GDM1 (cell line): ENCODE results near the gene BZW2.
"Not testable (repeated sequence)": the region's sequence is repeated elsewhere in the genome, so short reads cannot be mapped to it uniquely, and the experiment has no call there.

Experiments used
- DNase-seq: peaks from one replicate; lab custom pipeline; 2025; lab: John Stamatoyannopoulos, UW

The BZW2 gene

DNA sequence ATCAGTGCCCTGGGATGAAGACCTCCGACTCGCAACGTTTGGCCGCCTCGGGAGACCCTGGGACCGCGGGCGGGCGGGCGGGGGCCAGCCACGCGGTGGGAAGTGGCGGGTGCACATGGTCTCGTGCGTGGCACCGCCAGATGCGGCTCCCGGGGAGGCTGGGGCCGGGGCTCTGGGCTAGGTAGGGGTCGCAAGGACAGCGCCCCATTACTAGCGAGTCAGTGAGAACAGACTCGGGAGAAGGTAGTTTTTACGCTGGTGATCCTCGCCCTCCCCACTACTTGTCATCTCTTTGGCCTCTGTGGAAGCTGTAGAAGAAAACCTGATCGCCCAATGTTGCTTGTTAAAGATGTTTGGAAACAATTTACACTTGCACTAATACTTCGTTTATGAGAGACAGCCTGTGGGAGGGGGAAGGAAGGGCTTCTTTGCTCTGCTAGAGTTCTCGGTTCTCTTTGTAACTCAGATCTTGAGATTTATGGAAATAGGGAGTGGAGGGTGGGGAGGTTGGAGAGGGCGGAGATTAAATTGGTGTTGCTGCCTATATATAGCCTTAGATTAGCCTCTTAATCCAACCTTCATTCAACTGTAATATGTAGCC, 591 bp downstream of the BZW2 start:
- no peak for DNase-seq

DNA sequence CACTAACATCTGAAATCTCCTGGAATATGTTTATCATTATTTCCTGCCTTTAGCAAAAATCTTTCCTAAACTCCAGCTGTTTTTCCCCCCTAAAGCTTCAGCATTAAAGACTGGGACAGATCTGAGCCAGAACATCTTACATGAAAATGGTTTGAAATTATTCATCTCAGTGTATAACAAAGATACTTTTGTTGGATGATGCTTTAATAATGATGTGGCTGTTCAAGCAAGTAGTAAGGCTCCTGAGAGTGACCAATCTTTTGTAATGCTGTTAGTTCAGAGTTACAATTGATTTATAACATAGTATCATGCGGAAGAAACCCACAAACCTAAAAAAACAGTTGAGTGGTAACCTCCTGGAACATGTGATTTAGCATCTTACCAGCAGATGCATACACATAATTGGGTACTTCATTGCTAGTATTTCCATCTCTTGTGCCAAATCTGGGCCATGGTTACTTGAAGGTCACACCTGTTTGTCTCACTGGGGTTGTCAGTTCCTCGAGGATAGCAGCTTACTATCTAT, 1.5 kb downstream of the BZW2 start:
- no peak for DNase-seq

DNA sequence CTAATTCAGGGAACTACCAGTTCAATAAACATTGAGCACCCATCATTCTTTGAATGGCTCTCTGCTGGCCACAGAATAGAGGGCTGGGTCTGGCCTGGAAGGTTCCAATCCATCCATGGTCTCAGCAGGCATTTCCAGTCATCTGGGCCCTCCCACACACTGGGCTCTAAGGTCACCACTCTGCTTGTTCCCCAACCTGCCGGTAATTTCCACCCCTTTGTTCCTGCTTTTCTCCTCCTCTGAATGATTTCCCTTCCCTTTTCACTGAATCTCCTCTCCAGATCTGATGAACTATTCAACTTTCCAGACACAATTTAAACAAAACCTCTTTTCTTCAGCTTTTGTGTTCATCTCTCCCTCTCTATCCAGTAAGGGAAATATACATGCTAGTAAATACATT, 2.6 kb downstream of the BZW2 start:
- DNase-seq: no peak

DNA sequence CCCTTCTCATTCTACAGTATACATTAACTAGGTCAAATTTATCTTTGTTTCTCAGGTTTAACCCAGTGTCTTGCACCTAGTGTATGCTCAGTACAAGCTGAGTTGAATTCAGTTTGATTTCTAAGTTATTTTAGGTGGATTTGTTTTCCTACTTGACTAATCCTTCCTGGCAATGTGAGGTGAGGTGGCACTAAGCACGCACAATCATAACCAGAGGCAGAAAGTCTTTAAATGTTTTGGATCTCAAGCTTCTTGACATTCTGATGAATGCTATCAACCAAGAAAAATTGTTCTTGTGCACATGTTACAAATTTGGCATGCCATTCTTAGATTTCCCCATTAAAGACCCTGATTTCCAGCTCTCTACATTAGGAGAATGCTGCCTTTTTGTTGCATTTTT, 3.2 kb downstream of the BZW2 start:
- DNase-seq: no peak

DNA sequence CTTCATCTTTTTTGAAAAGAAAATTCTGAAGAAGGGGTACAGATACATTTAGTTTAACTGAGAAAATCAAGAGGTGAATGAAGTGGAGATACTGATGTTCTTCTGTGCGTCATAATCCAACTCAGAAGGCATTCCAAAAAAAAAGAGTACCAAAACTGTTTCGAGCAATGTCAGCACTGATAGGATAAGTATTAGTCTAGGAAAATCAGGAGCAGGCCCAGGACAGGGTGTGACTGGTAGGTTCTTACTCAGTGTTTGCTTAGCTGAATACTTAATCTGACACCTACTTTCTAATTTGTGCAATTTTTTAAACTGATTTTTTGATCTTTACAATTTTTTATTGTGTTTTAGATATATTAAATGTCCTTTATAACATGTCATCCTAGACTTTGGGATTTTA, 4.3 kb downstream of the BZW2 start:
- DNase-seq: no peak

DNA sequence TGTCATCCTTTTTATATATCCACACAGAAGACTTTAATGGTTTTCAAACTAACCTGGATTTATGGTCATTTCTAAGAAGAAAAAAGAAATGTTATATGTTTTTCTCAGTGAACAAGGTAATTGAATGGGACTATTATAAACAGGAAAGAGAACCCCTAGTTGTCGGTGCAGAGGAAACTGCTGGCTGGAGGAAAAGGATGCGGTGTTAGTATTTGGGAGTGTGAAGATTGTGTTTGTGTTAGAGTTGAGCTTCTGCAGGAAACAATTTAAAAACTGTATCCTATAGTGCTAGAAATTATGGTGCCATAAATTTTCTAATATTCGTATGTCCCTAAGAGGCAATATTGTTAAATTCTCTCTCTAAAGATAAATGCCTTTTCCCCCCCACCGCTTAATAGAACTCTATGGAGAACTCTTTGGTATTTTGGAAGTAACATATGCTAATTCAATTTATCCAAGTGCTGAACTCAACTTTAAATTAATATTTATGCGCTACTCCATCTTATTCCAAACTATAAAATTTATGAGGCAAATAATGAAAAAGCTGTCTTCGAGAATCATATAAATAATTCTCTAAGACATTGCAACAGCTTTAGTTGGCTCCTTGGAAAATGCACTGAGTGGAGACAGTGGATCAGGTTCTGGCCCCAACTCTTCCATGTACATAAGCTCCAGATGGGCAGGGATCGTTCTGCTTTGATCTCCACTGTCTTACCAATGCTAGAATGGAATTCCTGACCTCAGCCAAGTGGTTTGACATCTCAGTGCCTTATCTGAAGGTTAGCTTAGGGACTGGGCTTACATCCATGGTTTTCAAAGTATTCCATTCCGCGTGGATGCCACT, 5.6 kb downstream of the BZW2 start:
- no peak for DNase-seq

DNA sequence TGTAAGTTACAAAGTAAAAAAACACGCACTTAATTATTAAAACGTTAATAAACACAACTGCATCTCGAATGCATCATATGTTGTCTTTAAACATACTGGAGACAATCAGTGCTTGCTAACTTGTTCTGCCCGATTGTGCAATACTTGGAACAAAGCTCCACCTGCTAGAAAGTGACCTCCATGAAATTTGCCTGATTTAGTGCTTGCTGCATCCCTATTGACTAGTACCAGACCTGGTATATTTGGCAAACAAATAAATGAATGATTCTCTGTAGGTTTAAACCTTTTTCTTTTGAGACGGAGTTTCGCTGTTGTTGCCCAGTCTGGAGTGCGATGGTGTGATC, 6.2 kb downstream of the BZW2 start:
- DNase-seq: no peak

DNA sequence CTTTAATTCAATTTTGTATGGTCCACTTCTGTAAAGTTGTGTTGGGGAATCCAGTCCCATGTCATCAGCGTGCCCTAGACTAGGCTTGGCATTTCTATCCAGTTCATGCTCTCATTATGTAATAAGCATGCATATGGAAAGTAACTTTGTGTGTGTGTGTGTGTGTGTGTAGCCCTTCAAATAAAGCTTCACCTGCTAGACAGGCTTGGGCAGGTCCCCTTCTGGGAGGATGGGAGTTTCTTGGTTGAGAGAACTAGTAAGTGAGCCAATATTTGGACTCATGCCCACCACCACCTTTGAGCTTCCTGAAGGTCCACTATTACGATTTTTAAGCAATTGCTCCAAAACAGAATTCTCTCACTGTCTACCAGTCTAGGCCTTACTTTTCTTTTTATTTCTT, 6.9 kb downstream of the BZW2 start:
- DNase-seq: no peak

DNA sequence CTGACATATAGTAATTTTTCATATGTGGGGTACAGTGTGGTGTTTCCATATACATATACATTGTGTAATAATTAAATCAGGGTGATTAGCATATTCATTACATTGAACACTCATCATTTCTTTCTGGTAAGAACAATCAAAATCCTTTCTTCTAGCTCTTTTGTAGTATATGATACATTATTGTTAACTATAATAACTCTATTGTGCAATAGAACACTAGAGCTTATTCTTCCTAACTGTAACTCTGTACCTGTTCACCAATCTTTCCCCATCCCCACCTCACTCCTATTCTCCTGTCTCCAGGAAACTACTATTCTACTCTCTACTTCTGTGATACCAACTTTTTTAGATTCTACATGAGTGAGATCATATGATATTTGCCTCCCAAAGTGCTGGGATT, 9.4 kb downstream of the BZW2 start:
- DNase-seq: no peak

DNA sequence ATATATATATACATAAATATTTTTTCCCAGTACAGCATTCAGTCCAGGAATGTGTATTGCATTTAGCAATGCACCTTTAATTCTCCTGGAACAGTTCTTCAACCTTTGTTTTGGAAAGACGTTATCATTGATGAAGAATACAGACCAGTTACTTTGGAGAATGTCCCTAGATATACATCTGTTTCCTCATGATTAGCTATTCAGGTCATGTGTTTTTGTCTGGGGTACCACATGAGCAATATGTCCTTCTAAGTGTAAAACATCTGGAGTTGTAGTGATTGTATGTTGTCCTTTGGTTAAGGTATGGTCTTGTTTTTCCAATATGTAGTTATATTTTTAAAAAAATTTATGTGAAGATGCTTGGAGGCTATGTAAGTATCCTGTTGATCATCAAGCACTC, 10.2 kb downstream of the BZW2 start:
- DNase-seq: no peak

DNA sequence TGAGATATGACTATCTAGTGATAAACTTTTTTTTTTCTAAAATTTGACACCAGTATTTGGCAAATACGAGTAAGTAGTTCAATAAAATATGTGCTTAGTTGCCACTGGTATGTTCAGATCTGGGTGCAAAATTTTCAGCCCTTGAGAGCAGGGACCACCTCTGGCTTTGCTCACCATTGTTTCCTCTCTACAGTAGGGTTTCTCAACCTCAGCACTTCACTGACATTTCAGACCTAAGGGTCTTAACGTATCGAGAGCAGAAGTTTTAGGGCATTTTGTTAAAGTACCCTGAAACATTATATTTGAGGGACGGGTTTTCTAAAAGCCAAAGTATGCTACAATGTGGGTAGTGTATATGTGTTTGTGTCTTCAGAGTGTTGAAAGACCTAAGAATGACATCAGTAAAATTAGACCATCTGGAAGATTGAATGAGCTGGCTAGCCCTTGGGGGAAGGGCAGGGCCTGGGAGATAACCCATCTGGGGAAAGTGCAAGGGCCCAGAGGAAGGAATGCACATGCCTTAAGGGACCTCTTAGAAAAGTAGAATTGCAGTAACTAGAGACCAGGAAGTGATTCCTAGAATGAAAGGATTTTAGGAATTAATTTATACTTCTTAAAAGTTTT, 11.8 kb downstream of the BZW2 start:
- DNase-seq: no peak

DNA sequence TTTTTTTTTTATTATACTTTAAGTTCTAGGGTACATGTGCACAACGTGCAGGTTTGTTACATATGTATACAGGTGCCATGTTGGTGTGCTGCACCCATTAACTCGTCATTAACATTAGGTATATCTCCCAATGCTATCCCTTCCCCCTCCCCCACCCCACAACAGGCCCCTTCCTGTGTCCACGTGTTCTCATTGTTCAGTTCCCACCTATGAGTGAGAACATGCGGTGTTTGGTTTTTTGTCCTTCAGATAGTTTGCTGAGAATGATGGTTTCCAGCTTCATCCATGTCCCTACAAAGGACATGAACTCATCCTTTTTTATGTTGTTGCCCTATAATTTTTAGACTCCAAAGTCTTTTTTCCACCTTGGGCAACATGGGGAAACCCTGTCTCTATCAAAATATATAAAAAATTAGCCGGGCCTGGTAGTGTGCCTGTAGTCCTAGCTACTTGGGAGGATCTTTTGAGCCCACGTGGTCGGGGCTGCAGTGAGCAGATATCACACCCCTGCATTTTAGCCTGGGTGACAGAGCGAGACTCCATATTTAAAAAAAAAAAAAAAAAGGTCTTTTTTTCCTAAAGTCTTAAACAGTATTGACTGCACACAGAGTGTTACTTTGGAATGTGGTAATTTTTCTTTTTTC, 14.0 kb downstream of the BZW2 start:
- DNase-seq: not testable (repeated sequence)

DNA sequence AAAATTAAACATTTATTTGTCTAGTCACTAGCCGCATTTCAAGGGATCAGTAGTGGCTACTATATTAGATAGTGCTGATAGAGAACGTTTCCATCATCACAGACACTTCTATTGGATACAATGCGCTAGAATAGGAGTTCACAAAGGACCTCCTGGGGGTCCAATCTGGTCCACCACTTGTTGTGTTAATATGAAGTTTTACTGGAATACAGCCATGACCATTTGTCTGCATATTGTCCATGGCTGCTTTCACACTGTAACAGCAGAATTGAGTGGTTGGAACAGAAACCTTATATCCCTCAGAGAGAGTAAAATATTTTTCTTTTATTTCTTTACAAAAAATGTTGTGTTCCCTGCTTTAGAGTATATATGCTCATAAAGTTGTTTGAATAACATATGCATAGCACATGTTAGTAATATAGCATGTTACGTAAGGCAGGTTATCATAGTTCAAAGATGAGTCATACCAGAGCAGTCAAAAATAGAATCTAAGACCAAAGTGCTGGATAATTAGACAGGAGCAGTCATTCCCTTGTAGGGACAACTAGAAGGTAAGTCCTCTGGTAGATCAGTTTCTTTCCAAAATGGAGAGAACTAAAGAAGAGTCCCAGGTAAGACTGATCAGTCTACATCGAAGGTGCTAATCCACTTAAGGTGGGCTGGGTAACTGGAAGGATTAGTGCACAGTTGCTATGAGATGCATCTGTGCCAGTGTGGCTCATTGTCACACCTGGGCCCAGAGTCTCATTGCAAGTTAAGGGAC, 14.9 kb downstream of the BZW2 start:
- DNase-seq: no peak

DNA sequence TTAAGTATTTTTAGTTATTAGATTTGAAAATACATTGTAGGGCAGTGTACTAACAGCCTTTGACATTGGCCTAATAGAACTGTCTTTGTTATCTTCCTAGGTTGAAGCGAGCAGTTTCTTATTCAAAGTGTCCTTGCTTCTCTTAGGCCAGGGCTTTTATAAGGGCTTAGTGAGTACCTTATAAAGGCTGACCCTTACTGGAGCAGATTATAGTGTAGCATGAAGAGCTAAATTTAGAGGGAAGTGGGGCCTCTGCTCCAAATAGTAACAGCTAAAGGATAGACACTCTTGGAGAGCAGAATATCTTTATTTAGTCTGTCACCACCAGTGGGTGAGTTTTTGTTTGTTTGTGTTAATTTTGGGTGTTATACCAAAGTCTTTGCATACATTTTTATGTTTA, 15.9 kb downstream of the BZW2 start:
- no peak for DNase-seq

DNA sequence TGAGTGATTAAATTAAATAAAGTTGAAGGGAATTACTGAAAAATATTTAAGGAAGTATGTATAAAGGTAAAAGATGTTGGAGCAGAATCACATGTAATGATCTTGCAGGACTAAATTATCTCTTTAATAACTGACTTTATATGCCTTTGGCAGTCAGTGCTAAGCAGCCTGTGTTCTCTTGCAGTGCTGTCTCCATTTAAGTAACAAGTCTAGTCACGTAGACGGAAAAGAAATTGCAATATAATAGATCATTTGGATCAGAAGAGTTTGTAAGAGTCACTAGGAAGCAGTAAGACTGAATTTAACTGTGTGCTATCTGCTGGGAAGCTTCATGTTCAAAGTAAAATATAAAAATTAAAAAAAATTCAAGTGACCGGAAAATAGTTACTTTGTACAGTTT, 21.4 kb downstream of the BZW2 start:
- no peak for DNase-seq

DNA sequence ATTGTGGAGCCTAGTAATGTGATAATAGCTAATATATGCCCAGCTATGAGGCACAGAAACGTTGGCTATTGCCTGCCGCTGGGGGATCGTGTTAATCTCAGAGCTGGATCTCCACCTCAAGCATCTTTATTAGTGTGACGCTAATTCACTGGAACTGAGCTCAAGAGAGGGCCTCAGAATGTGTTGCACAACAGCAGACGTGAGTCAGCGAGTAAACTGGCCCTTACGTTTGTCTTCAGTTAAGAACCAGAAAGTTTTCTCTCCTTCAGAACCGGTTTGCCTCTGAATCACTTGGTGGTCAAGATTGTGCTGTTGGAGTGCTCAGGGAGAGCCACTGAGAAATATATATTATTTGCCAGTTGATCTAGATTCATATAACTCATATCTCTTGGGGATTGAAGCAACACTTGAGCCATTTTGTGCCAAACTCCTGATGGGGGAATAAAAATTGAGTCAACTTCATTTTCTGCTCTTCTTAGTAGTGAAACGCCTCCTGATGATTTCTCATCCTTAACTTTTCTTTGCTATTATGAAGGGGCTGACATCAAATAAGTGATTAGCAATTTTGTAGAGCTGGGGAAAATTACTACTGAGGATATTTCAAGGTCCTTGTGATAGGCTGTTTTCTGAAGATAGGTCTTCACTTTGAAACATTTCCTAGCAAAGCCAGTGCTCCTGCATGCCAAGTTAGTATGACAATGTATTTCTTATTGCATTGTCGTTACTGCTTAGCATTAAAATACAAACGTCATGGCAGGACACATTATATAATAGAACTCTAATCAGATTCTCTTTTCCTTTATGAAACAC, 22.3 kb downstream of the BZW2 start:
- no peak for DNase-seq

DNA sequence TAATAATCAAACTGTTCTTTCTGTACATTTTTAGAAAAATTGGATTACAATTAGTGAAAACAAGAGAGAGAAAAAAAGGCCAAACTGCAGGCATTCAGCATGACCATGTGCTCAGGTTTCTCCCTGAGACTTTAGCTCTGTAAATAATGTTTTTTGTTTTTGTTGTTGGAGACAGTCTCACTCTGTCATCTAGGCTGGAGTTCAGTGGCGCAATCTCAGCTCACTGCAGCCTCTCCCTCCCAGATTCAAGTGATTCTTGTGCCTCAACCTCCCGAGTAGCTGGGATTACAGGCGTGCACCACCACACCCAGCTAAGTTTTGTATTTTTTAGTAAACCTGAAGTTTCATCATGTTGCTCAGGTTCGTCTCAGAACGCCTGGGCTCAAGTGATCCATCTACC, 23.0 kb downstream of the BZW2 start:
- no peak for DNase-seq

DNA sequence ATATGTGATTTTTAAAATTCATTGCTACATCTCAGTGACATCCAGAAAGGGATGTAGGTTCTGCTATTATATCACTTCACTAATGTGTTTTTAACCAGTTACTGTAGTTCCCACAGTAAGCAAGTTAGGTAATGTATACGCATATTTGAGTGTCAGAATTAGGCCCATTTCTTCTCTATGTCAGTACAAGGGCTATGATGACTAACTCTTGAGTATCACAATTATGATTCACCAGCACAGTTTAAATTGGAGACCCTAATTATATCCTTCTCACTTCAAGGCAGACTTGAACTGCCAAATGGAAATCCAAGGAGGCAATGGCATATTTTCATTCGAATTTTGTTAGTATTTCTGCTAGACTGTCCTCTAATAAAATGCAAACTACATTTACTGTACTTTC, 23.6 kb downstream of the BZW2 start:
- no peak for DNase-seq

DNA sequence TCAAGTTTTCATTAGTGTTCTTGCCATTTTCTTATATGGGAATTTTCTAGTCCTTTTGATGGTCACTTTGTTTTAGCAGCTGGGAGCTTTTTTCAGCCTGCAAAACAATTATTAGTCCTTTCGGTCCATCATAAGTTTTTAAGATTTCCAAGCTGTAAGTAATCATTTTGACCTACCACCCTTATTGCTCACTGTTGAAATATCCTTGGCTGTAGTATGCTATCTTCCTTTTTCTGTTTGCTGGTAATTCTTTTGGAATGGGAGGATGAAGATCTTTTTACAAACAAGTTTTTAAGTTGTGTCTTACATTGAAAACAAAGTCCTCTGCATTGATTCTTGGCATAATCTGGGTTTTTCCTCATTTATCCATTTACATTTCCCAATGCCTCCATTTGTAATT, 24.0 kb downstream of the BZW2 start:
- DNase-seq: no peak

DNA sequence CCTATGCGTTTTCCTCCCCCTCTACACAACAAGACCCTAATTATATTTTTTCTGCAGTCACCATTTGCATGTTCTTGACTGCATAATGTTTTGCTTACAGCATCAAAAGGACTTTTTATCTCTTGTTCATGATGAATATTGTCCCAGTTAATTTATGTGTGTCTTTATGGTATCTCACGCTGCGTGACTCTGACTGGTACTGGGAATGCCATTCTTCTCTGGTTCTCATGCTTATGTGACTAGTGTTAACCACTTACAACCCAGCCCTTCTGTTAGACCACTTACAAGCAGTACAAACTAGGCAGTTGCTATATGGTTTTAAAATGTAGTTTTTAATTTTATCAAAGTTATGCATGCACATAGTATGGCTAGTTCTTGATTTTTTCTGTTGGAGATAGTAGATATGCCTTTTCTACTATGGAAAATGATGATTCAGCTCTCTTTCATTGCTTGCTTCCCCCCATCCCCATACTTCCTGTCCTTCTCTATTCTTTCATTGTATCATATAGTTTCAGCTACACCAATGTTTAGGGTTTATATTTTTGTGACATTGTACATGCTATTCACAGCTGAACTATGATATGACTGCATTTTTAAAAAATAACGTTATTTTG, 24.9 kb downstream of the BZW2 start:
- DNase-seq: no peak

DNA sequence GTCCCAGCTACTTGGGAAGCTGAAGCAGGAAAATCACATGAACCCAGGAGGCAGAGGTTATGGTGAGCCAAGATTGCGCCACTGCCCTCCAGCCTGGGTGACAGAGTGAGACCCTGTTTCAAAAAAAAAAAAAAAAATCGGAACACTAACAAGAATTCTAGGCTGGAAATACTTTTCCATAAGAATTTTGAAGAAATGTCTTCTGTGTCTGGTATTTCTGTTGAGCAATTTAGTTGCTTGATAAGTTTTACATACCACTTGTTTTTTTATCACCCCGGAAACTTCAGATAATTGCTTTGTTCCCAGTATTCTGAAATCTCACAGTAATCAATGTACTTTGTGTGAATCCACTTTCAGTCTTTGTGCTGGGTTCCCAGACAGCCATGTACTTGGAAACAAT, 25.8 kb downstream of the BZW2 start:
- DNase-seq: no peak
